Lower lobe of right lung (tissue), 2 donors: Measurements from ENCODE around the gene TRIB2. TPM values are rescaled to one million over a fixed set of nuclear protein-coding genes. Genes with fewer than 3 reads are reported as not detected.

Experiments used
- ATAC-seq, 2 donors: fragments of 200-7000 bp; cut with Tn5 transposase; one replicate each; pipeline ENCODE4 v1.9.1; 2020 to 2022; ENCODE audit warnings: mild to moderate bottlenecking in 2 of 2, moderate library complexity in 2 of 2
- DNase-seq: peaks from one replicate; pipeline ENCODE4 v3.0.0-alpha.2; 2020
- H3K27ac ChIP-seq: fragments of 200-600 bp; one replicate; pipeline ENCODE4 v1.8.0; 2022
- H3K27me3 ChIP-seq: fragments of 200-600 bp; one replicate; pipeline ENCODE4 v1.8.0; 2022; ENCODE audit warnings: low read depth
- H3K36me3 ChIP-seq: fragments of 200-600 bp; one replicate; pipeline ENCODE4 v1.8.0; 2022; ENCODE audit warnings: mild to moderate bottlenecking
- H3K4me1 ChIP-seq: fragments of 200-600 bp; one replicate; pipeline ENCODE4 v1.8.0; 2022
- H3K4me3 ChIP-seq: fragments of 200-600 bp; one replicate; pipeline ENCODE4 v1.8.0; 2022; ENCODE audit warnings: mild to moderate bottlenecking
- H3K9me3 ChIP-seq: fragments of 200-600 bp; one replicate; pipeline ENCODE4 v1.8.0; 2022
- CTCF ChIP-seq: fragments of 200-600 bp; IDR thresholded peaks from one replicate; pipeline ENCODE4 v1.8.0; 2022; ENCODE audit warnings: antibody characterized with exemption, mild to moderate bottlenecking
- intact Hi-C: fragments of 100-400 bp; cut with DNase I; formaldehyde crosslinking; loops from one replicate; pipeline ENCODE4 v1.11.0; 2022
- long read RNA-seq: library from polyadenylated mRNA; unstranded; transcript quantifications from one replicate; pipeline ENCODE4 v2.0.0, GENCODE V29; 2021
- total RNA-seq: library from RNA; stranded (reverse); fragmentation: NEBNext Ultra II Directional; extraction: Animal tissue kit (Norgen Biotek cat#: 25700); gene quantifications from one replicate; pipeline ENCODE4 v1.2.1, GENCODE V29; 2021
- donor health status: DM: no; HTN: yes; CAD: no; lungs with severe emphysema.

TRIB2 gene
- total RNA-seq = 35.1 TPM
- long read RNA-seq, full-length matches to known transcripts = 39 of 49 reads
- long read RNA-seq, partial matches to known transcripts = 3 of 49 reads
- long read RNA-seq, other reads (novel, unspliced or antisense) = 7 of 49 reads

GRCh38 chr2:12716282-12717190 lies at the start of gene TRIB2:
TSS of gene TRIB2 (plus strand) at chr2:12716936. CDS start at chr2:12718308, 1,372 bp downstream.
- DNase-seq (peak; percentile 91), ATAC-seq (peak; percentile 91 to 93)
- Histone ChIP-seq H3K4me3 (peak within 1 kb of the TSS; percentile 88), H3K9me3 (no peaks in the 10 kb centered on the region), H3K27me3 (peaks cover 5% of the 10 kb centered on the region), H3K4me1 (peaks cover 26% of the 10 kb centered on the region), H3K27ac (peak within 1 kb of the TSS; percentile 95), H3K36me3 (no peaks in the 10 kb centered on the region)
- no peak for TF ChIP-seq CTCF
- intact Hi-C loops = no loop called here

- ATAC-seq (no peak), DNase-seq (no peak)
- no peaks in the 10 kb centered on the region for H3K36me3 ChIP-seq
- peaks cover 4% of the 10 kb centered on the region for H3K4me1 ChIP-seq
- intact Hi-C loops = no loop called here
- peaks cover 20% of the 10 kb centered on the region for H3K9me3 ChIP-seq
- no peak for TF ChIP-seq CTCF
- no peak overlapping the region for H3K4me3 ChIP-seq
- no peaks in the 10 kb centered on the region for H3K27me3 ChIP-seq
- H3K27ac ChIP-seq = no peak overlapping the region
Measured at GRCh38 chr2:12669036-12669435, 47.7 kb upstream of the TRIB2 start.

- intact Hi-C loops = no loop called here
- H3K4me3 ChIP-seq = no peak overlapping the region
- H3K27ac ChIP-seq = no peak overlapping the region
- no peaks in the 10 kb centered on the region for H3K27me3 ChIP-seq
- no peaks in the 10 kb centered on the region for H3K4me1 ChIP-seq
- TF ChIP-seq CTCF = no peak
- H3K9me3 ChIP-seq = no peaks in the 10 kb centered on the region
- ATAC-seq (no peak), DNase-seq (no peak)
- H3K36me3 ChIP-seq = no peaks in the 10 kb centered on the region
Measured at GRCh38 chr2:12672711-12673315, 43.9 kb upstream of the TRIB2 start.

GRCh38 chr2:12674644-12675328 lies 42.0 kb upstream of the TRIB2 start:
- ATAC-seq = no peak

More at GRCh38 chr2:12674644-12675328, 42.0 kb upstream of the TRIB2 start:
- Histone ChIP-seq H3K27ac (no peak overlapping the region), H3K4me3 (no peak overlapping the region), H3K36me3 (no peaks in the 10 kb centered on the region), H3K4me1 (no peaks in the 10 kb centered on the region), H3K27me3 (no peaks in the 10 kb centered on the region), H3K9me3 (no peaks in the 10 kb centered on the region)
- intact Hi-C loops = no loop called here
- no peak for DNase-seq
- TF ChIP-seq CTCF = no peak
